ENCODE results near the gene MSX1.

The MSX1 gene

DNA sequence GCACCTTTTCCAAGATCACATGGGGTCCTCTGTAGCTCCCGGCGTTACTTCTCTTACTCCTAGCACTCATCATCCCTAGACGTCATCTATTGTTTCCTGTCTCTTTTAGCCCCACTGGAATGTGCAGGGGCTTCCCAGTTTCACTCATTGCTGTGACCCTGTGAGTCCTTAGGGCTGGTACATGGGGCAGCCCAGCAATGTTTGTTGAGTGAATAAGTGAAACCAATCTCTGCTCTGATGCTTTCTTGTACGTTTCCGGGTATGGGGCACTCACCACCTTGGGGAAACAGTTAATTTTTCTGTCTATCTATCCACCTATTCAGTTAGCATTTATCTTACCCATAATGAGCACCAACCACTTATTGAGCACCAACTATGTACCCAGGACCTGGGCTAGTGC is 16.1 kb downstream of the MSX1 start:
- H3K4me3 Mint-ChIP-seq: no peak overlapping the region
- no peak overlapping the region for H3K27ac Mint-ChIP-seq
- ATAC-seq (ENCODE audit: low read depth) (no peak), DNase-seq (ENCODE audit: low spot score in 2 of 2) (no peak)
- H3K36me3 Mint-ChIP-seq: no peaks in the 10 kb centered on the region
- peaks cover 31% of the 10 kb centered on the region for H3K27me3 Mint-ChIP-seq
- H3K9me3 Mint-ChIP-seq: no peaks in the 10 kb centered on the region
- H3K4me1 Mint-ChIP-seq: peaks cover 4% of the 10 kb centered on the region

DNA sequence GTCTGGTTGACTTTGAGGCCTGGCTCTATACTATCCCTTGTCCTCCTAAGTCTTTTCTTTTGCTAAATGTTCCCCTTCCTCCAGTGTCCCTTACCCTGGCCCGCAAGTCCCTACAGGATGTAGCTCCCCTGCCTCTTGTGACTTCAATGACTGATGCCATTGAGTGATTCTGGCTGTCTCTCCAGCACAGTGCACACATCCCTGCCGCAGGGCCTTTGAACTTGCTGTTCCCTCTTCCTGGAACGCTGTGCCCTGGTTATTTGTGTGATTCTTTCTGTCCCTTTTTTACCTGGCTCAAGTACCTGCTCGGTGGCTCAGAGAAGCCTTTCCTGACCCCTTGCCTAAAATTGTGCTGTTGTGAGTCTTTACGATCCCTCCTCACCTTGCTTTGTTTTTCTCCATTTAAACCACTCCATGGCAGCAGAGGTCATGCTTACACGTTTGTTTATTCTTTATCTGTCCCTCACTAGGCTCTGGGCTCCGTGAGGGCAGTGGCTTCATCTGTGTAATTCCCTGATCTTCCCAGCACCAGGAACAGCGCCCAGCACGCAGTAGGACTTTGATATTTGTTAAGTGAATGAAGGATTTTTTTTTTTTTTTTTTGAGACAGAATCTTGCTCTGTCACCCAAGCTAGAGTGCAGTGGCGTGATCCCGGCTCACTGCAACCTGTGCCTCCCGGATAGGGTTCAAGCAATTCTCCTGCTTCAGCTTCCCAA is 17.6 kb downstream of the MSX1 start:
- ATAC-seq (ENCODE audit: low read depth): no peak
- Mint-ChIP-seq H3K27ac (no peak overlapping the region), H3K27me3 (peaks cover 31% of the 10 kb centered on the region), H3K4me3 (no peak overlapping the region), H3K36me3 (no peaks in the 10 kb centered on the region), H3K4me1 (peaks cover 2% of the 10 kb centered on the region), H3K9me3 (no peaks in the 10 kb centered on the region)
- DNase-seq (ENCODE audit: low spot score in 2 of 2): no peak

DNA sequence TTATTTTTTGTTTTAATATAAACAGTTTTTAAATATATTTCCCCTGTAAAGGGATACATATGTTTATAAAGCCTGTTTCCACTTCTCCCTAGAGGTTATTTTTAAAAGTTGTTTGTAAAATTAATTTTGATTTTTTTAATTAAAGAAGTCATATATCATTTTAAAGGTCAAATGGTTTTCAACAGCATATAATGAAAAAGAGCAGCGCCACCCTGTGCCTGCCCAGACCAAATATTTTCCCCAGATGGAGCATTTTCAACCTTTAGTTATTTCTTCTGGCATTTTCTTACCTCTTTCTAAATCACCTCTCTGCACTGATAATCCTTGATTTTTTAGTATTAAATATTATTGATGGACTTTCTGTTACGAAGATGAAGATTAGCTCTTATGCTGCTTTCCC is 21.0 kb downstream of the MSX1 start:
- Mint-ChIP-seq H3K27me3 (peaks cover 25% of the 10 kb centered on the region), H3K27ac (no peak overlapping the region), H3K9me3 (no peaks in the 10 kb centered on the region), H3K4me3 (no peak overlapping the region), H3K36me3 (no peaks in the 10 kb centered on the region), H3K4me1 (peaks cover 2% of the 10 kb centered on the region)
- DNase-seq (ENCODE audit: low spot score in 2 of 2) (no peak), ATAC-seq (ENCODE audit: low read depth) (no peak)

DNA sequence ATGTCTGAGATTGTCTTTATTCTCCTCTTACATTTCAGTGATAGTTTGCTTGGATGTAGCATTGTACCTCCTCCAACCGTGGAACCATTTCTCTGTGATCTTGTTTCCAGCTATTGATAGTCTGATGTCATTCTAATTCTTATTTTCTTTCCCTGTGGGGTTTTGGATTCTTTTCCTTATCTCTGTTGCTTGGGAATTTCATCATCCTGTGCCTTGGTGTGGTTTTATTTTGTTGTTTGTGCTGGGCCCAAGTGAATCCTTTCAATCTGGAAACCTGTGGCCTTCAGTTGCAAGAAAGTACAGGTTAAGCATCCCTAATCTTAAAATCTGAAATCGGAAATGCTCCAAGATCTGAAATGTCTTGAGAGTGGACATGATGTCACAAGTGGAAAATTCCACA is 22.0 kb downstream of the MSX1 start:
- ATAC-seq (ENCODE audit: low read depth) (no peak), DNase-seq (ENCODE audit: low spot score in 2 of 2) (no peak)
- Mint-ChIP-seq H3K27ac (no peak overlapping the region), H3K4me1 (peaks cover 2% of the 10 kb centered on the region), H3K27me3 (peaks cover 20% of the 10 kb centered on the region), H3K36me3 (no peaks in the 10 kb centered on the region), H3K4me3 (no peak overlapping the region), H3K9me3 (no peaks in the 10 kb centered on the region)

DNA sequence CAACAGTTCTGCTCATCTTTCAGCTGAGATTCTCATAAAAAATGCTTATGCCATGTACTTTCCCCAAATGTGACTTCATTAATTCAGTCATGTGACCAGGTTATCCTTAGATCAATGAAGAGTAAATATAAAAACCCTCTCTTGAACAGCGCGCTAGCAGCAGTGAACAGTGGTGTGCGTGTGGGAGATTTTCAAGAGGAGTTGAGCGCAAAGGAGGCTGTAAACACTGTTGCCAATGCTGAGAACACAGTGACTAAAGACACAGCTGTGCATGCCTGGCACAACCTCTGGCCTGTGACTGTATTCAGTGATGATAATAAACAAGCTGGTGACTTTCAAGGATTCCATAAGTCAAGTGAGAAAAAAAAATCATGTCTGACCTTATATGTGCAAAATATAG is 25.1 kb downstream of the MSX1 start:
- no peak for ATAC-seq (ENCODE audit: low read depth)
- Mint-ChIP-seq H3K27ac (no peak overlapping the region), H3K9me3 (no peaks in the 10 kb centered on the region), H3K36me3 (no peaks in the 10 kb centered on the region), H3K4me1 (peaks cover 2% of the 10 kb centered on the region), H3K27me3 (peaks cover 18% of the 10 kb centered on the region), H3K4me3 (no peak overlapping the region)
- DNase-seq (ENCODE audit: low spot score in 2 of 2): no peak

DNA sequence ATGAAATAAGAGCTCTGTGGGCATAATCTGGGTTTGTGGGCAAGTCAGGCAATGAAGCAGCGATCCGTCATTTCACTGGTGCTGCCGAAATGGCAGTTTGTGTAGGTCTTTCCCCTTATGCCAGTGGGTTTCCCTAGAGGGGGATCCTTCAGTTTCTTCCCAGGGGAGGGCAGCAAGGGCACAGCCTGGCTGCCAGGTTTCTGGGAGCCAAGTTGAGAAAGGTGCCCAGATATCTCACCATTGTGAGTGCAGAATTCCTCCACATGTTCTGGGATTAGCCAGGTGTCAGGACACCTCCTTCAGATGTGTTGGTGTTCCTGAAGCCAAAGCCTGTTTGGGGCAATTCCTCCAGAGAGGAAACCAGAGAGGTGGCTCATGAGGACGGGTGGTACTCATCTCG is 28.0 kb downstream of the MSX1 start:
- H3K9me3 Mint-ChIP-seq: no peaks in the 10 kb centered on the region
- no peaks in the 10 kb centered on the region for H3K4me1 Mint-ChIP-seq
- peaks cover 9% of the 10 kb centered on the region for H3K27me3 Mint-ChIP-seq
- no peak overlapping the region for H3K27ac Mint-ChIP-seq
- no peaks in the 10 kb centered on the region for H3K36me3 Mint-ChIP-seq
- DNase-seq (ENCODE audit: low spot score in 2 of 2): no peak
- H3K4me3 Mint-ChIP-seq: no peak overlapping the region
- no peak for ATAC-seq (ENCODE audit: low read depth)

DNA sequence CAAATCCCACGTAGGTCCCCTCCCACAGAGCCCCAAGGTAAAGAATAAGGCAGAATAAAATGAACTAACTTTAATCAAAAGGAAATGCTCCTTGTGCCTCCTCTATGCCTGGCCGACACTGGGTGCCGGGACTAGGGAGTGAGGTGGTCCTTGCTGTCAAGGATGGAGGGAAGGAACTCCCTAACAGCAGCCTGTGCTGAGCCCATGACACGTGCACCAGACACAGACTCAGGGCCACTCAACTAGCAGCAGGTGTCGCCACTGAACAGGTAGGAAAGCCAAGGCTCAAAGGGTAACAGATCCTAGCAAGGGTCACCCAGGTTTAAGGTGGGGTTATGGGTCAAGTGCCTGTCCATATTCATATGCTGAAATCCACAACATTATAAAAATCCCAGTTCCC is 29.2 kb downstream of the MSX1 start:
- H3K36me3 Mint-ChIP-seq: no peaks in the 10 kb centered on the region
- DNase-seq (ENCODE audit: low spot score in 2 of 2): no peak
- no peaks in the 10 kb centered on the region for H3K9me3 Mint-ChIP-seq
- no peak overlapping the region for H3K4me3 Mint-ChIP-seq
- H3K27ac Mint-ChIP-seq: no peak overlapping the region
- H3K27me3 Mint-ChIP-seq: peaks cover 8% of the 10 kb centered on the region
- no peak for ATAC-seq (ENCODE audit: low read depth)
- no peaks in the 10 kb centered on the region for H3K4me1 Mint-ChIP-seq

DNA sequence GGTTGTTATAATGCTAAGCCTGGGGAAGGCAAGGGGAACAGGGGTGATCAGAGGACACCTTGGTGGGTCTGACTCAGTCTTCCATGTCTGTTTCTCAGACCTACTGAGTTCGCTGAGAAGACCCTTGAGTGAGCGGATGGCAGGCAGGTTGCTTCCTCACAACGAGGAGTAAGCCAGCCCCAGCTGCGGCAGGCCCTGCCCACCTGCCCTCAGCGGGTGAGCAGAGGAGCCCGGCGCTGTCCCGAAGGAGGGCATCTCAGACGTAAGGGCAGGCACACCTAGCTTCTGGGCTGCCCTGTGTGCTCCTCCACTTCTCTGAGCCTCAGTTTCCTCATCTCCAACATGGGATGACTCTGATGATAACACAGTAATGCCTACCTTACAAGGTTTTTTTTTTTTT is 30.3 kb downstream of the MSX1 start:
- ATAC-seq (ENCODE audit: low read depth): no peak
- no peaks in the 10 kb centered on the region for H3K36me3 Mint-ChIP-seq
- no peak overlapping the region for H3K4me3 Mint-ChIP-seq
- no peak overlapping the region for H3K27ac Mint-ChIP-seq
- peaks cover 10% of the 10 kb centered on the region for H3K27me3 Mint-ChIP-seq
- H3K9me3 Mint-ChIP-seq: no peaks in the 10 kb centered on the region
- H3K4me1 Mint-ChIP-seq: no peaks in the 10 kb centered on the region
- DNase-seq (ENCODE audit: low spot score in 2 of 2): no peak

DNA sequence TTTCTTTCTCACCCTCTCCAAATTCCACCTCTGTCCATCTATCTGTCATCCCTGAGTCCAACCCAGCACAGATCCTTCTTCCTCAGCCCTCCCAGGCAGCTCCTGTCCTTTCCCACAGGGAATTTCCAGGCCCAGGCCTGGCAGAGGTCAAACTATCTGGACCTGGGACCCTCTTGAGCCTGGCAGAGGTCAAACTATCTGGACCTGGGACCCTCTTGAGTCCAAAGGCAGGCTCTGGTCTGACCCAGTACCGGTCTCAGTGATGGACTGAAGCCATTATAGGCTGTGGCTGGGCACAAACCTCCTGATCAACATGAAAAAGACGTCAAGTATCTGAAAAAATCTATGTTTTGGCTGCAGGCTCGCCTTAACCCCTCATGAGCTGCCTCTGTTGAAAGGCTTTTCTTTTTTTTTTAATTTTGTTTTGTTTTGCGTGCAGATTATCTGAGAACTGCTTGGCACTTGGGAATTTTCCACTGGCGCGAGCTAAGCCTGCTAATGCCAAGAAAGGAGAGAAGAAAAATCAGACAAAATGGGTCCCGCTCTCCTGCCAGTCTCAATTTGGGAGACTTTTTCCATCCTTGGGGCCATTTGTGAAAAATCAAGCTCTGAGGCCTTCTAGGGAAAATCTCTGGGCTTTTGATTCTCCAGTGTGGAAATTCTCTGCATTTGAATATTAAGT is 31.2 kb downstream of the MSX1 start:
- no peaks in the 10 kb centered on the region for H3K36me3 Mint-ChIP-seq
- DNase-seq (ENCODE audit: low spot score in 2 of 2) (no peak), ATAC-seq (ENCODE audit: low read depth) (no peak)
- H3K4me1 Mint-ChIP-seq: no peaks in the 10 kb centered on the region
- no peak overlapping the region for H3K4me3 Mint-ChIP-seq
- no peaks in the 10 kb centered on the region for H3K9me3 Mint-ChIP-seq
- H3K27me3 Mint-ChIP-seq: peaks cover 12% of the 10 kb centered on the region
- no peak overlapping the region for H3K27ac Mint-ChIP-seq

DNA sequence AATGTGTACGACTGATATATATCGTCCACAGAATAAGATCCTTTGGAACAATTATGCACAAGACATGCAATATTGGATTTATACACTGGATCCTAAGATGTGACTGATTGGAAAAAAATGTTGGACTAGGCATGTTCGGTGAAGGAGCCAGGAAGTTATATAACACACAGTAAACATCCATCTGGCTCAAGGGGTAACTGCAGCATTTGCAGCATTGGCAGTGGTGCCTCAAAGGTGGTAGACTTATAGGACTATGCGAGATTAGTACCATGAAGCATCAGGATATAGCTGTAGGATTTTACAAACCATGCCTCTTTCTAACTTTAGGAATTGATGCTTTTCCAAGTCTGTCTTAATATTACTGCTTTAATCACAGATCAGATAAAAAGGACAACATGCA is 34.3 kb downstream of the MSX1 start:
- no peaks in the 10 kb centered on the region for H3K4me1 Mint-ChIP-seq

DNA sequence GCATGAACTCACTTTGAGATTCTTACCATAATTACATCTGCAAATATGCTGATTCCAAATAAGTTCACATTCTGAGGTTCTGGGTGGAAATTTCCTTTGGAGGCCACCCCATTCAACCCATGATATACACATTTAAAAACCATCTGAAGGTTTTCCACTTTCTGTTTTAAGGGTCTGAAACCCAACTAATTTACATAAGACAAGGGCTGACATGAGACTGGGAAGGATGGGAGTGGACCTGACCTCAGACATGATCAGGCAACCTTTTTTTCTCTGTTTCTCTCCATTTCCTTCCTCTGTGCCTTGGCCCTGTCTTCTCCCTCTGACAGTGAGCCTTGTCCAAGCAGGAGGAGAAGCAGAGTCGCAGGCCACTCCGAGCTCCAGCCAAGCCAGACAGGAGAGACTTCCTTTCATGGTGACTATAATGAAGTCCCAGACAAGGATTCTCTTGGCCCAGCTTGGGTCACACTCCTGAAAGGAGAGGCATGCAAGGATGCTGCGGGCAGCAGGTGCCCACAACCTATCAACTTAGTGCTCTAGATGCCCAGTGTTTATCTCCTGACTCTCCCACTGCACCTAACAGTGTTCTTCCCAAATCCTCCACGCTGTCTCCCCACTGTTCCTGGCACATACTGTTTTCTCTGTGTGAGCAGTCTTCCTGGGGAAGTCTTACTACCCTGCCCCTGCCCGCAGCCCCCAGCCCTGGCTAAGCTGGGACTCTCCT is 39.9 kb downstream of the MSX1 start:
- H3K27me3 Mint-ChIP-seq: peaks cover 9% of the 10 kb centered on the region
- no peak for ATAC-seq (ENCODE audit: low read depth)
- no peaks in the 10 kb centered on the region for H3K36me3 Mint-ChIP-seq

More for the DNA sequence above, 34.3 kb downstream of the MSX1 start:
- no peaks in the 10 kb centered on the region for H3K36me3 Mint-ChIP-seq
- no peaks in the 10 kb centered on the region for H3K9me3 Mint-ChIP-seq
- no peak overlapping the region for H3K4me3 Mint-ChIP-seq
- DNase-seq (ENCODE audit: low spot score in 2 of 2): no peak
- peaks cover 10% of the 10 kb centered on the region for H3K27me3 Mint-ChIP-seq
- no peak overlapping the region for H3K27ac Mint-ChIP-seq
- no peak for ATAC-seq (ENCODE audit: low read depth)

DNA sequence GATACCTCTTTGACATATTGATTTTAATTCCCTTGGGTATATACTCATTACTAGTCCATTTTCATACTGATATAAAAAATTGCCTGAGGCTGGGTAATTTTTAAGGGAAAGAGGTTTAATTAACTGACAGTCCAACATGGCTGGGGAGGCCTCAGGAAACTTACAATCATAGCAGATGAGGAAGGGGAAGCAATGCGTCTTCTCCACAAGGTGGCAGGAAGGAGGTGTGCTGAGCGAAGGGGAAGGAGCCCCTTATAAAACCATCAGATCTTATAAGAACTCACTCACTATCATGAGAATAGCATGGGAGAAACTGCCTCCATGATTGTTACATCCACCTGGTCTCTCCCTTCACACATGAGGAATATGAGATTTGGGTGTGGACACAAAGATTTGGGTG is 42.4 kb downstream of the MSX1 start:
- no peak for ATAC-seq (ENCODE audit: low read depth)
- Mint-ChIP-seq H3K4me3 (no peak overlapping the region), H3K9me3 (peaks cover 2% of the 10 kb centered on the region), H3K4me1 (peaks cover 2% of the 10 kb centered on the region), H3K27ac (no peak overlapping the region), H3K36me3 (no peaks in the 10 kb centered on the region), H3K27me3 (peaks cover 7% of the 10 kb centered on the region)
- DNase-seq (ENCODE audit: low spot score in 2 of 2): no peak

More for the DNA sequence above, 39.9 kb downstream of the MSX1 start:
- peaks cover 2% of the 10 kb centered on the region for H3K4me1 Mint-ChIP-seq
- H3K9me3 Mint-ChIP-seq: no peaks in the 10 kb centered on the region
- no peak overlapping the region for H3K4me3 Mint-ChIP-seq
- H3K27ac Mint-ChIP-seq: no peak overlapping the region
- DNase-seq (ENCODE audit: low spot score in 2 of 2): no peak

DNA sequence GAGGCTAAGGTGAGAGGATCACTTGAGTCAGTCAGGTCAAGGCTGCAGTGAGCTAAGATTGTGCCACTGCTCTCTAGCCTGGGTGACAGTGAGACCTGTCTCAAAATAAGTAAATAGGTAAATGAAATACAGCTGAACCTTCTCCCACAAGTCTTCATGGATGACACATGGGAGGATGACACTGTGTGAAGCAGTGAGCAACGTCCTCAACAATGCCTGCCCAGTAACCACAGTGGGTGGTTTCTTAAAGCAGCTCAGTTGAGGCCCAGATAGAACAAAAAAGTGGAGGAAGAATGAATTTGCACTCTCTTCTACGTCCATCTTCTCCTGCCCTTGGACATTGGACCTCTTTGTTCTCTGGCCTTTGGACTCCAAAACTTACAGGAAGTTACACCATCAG is 52.7 kb downstream of the MSX1 start:
- H3K36me3 Mint-ChIP-seq: no peaks in the 10 kb centered on the region
- H3K27ac Mint-ChIP-seq: no peak overlapping the region
- peaks cover 9% of the 10 kb centered on the region for H3K27me3 Mint-ChIP-seq
- H3K9me3 Mint-ChIP-seq: peaks cover 2% of the 10 kb centered on the region
- no peak overlapping the region for H3K4me3 Mint-ChIP-seq
- H3K4me1 Mint-ChIP-seq: no peaks in the 10 kb centered on the region
- DNase-seq (ENCODE audit: low spot score in 2 of 2): no peak
- ATAC-seq (ENCODE audit: low read depth): no peak

DNA sequence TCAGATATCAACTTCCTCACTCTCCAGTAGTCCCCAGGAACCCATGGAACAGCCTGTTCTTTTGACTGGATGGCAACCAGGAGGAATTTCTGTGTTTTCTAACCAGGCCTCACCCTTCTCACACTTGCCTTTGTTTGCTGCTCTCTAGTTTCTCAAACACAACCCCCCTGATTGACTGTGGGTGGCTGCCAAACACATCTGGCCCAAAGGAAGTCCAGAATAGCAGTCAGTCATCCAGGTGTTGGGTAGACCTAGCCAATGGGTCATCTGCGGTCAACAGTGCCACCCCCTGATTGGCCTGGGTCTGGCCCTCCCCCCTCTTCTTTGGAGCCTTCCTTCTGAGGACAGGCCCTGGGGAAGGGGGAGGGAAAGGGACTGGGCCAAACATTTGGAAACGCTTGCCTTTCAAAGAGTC is 53.7 kb downstream of the MSX1 start:
- H3K4me3 Mint-ChIP-seq: no peak overlapping the region
- ATAC-seq (ENCODE audit: low read depth): no peak
- H3K9me3 Mint-ChIP-seq: peaks cover 4% of the 10 kb centered on the region
- H3K36me3 Mint-ChIP-seq: no peaks in the 10 kb centered on the region
- no peaks in the 10 kb centered on the region for H3K4me1 Mint-ChIP-seq
- no peak overlapping the region for H3K27ac Mint-ChIP-seq
- no peak for DNase-seq (ENCODE audit: low spot score in 2 of 2)
- peaks cover 11% of the 10 kb centered on the region for H3K27me3 Mint-ChIP-seq
